SU-DHL-6 (cell line): ENCODE data around the gene SPP1.

Experiments used
- CTCF ChIP-seq: fragments of 200-600 bp; sonication (generic); IDR thresholded peaks from one replicate; pipeline ENCODE4 v1.5.1; 2017; ENCODE audit warnings: antibody characterized with exemption, mild to moderate bottlenecking, low read length, moderate library complexity; ENCODE audit not compliant: insufficient read depth, poor library complexity, severe bottlenecking
- EZH2phosphoT487 ChIP-seq: fragments of 200-600 bp; sonication (generic), shearing (Covaris generic); conservative IDR thresholded peaks from 2 replicates; pipeline ENCODE4 v1.6.1; 2018; ENCODE audit warnings: mild to moderate bottlenecking, antibody characterized with exemption, low read length, moderate library complexity, mixed read lengths

GRCh38 chr4:88021824-88022223 lies 46.3 kb downstream of the SPP1 start:
- no peak for TF ChIP-seq CTCF
- no peak for TF ChIP-seq EZH2phosphoT487
